Thoracic aorta (tissue), 2 donors: Measurements from ENCODE around the gene CLEC4C. TPM values are rescaled to one million over a fixed set of nuclear protein-coding genes. Genes with fewer than 3 reads are reported as not detected.
"Not testable (repeated sequence)": the region's sequence is repeated elsewhere in the genome, so short reads cannot be mapped to it uniquely, and the experiment has no call there.

ENCODE experiments used
- ATAC-seq: fragments of 150-250 bp; one replicate; pipeline ENCODE4 v1.8.0; 2017; ENCODE audit warnings: low read depth; ENCODE audit not compliant: insufficient number of reproducible peaks, low FRiP score
- DNase-seq: peaks from one replicate; pipeline ENCODE4 v3.0.0-alpha.2; 2020; ENCODE audit warnings: low spot score
- H3K27ac ChIP-seq, 2 donors: fragments of 200-600 bp; sonication (generic); 1 replicate in 1 of 2; 2 replicates in 1 of 2; pipeline ENCODE4 v1.5.1; 2016; ENCODE audit warnings: mild to moderate bottlenecking in 2 of 2, moderate library complexity in 2 of 2
- H3K27me3 ChIP-seq: fragments of 200-600 bp; sonication (generic); replicated peaks from 2 replicates; pipeline ENCODE4 v1.6.0; 2016; ENCODE audit warnings: mild to moderate bottlenecking; ENCODE audit not compliant: insufficient read depth
- H3K36me3 ChIP-seq: fragments of 200-600 bp; sonication (generic); one replicate; pipeline ENCODE4 v1.5.1; 2016
- H3K4me1 ChIP-seq, 2 donors: fragments of 200-600 bp; sonication (generic); 1 replicate in 1 of 2; 2 replicates in 1 of 2; pipeline versions ENCODE4 v1.5.1 to v1.6.0; 2016; ENCODE audit warnings: low read depth in 2 of 2, mild to moderate bottlenecking in 1 of 2; ENCODE audit not compliant: control insufficient read depth in 1 of 2
- H3K4me3 ChIP-seq: fragments of 200-600 bp; sonication (generic); 2 replicates; pipeline ENCODE4 v1.5.1; 2016; ENCODE audit warnings: mild to moderate bottlenecking
- H3K9me3 ChIP-seq: fragments of 200-600 bp; sonication (generic); 2 replicates; pipeline ENCODE4 v1.5.1; 2016
- total RNA-seq, 2 donors: library from RNA; depleted of rRNA; stranded (reverse); fragments of >200 nt; gene quantifications; one replicate each; pipeline versions ENCODE4 v1.1.0 to v1.2.3, GENCODE V29; 2016
- TF ChIP-seq, protein P1 (sequence below): fragments of 200-600 bp; sonication (generic); IDR thresholded peaks from one replicate; pipeline ENCODE4 v1.5.1; 2019; ENCODE audit warnings: antibody characterized with exemption

Gene CLEC4C
- total RNA-seq, 2 donors from 2014 or later = not detected

DNA sequence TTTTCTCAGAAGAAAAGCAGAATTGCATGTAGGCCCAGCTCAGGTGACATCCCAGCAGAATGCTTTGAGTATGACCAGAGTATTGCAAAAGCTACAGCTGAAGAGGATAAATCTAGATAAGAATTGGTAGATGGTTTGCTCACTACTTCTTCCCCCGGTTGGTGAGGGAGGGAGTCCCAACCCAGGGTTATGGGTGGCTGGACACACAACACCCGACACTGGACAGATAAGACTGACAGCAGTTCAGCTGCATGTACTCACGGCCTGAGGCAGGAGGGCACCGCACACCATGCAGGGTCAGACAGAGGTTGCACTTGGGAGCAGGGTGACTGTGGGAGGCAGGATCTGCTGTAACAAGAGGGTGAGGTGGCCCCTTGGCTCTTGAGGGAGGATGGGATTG is 1.7 kb upstream of the CLEC4C start:
- TF ChIP-seq, protein P1, sequence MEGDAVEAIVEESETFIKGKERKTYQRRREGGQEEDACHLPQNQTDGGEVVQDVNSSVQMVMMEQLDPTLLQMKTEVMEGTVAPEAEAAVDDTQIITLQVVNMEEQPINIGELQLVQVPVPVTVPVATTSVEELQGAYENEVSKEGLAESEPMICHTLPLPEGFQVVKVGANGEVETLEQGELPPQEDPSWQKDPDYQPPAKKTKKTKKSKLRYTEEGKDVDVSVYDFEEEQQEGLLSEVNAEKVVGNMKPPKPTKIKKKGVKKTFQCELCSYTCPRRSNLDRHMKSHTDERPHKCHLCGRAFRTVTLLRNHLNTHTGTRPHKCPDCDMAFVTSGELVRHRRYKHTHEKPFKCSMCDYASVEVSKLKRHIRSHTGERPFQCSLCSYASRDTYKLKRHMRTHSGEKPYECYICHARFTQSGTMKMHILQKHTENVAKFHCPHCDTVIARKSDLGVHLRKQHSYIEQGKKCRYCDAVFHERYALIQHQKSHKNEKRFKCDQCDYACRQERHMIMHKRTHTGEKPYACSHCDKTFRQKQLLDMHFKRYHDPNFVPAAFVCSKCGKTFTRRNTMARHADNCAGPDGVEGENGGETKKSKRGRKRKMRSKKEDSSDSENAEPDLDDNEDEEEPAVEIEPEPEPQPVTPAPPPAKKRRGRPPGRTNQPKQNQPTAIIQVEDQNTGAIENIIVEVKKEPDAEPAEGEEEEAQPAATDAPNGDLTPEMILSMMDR = no peak
- ATAC-seq = no peak
- H3K27ac ChIP-seq = no peak overlapping the region
- no peaks in the 10 kb centered on the region for H3K36me3 ChIP-seq
- H3K4me1 ChIP-seq = no peaks in the 10 kb centered on the region
- no peaks in the 10 kb centered on the region for H3K27me3 ChIP-seq
- no peak overlapping the region for H3K4me3 ChIP-seq
- H3K9me3 ChIP-seq = no peaks in the 10 kb centered on the region
- DNase-seq = no peak

DNA sequence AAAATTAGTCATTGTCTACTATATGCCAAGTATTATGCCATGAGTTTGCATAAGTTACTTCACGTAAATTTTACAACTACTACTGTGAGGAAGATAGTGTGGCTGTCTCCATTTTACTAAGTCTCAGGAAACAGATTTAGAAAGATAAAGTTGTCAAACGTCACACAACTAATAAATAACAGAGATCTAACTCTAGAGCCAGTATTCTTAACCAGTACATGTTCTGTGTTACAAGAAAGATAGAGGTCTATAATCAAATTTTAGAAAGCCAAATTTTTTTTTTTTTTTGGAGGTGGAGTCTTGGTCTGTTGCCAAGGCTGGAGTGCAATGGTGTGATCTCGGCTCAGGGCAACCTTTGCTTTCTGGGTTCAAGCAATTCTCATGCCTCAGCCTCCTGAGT is 14.2 kb downstream of the CLEC4C start:
- Histone ChIP-seq H3K27me3 (no peaks in the 10 kb centered on the region), H3K4me1 (no peaks in the 10 kb centered on the region), H3K4me3 (no peak overlapping the region), H3K36me3 (no peaks in the 10 kb centered on the region), H3K27ac (no peak overlapping the region), H3K9me3 (no peaks in the 10 kb centered on the region)
- ATAC-seq (no peak), DNase-seq (no peak)
- TF ChIP-seq, protein P1 = no peak

- Histone ChIP-seq H3K9me3 (no peaks in the 10 kb centered on the region), H3K36me3 (no peaks in the 10 kb centered on the region), H3K27ac (no peak overlapping the region), H3K4me1 (no peaks in the 10 kb centered on the region), H3K4me3 (no peak overlapping the region), H3K27me3 (no peaks in the 10 kb centered on the region)
- no peak for DNase-seq
- ATAC-seq = no peak
- TF ChIP-seq, protein P1 = no peak
These were observed 15.7 kb downstream of the CLEC4C start for GRCh38 chr12:7731486-7731885.

DNA sequence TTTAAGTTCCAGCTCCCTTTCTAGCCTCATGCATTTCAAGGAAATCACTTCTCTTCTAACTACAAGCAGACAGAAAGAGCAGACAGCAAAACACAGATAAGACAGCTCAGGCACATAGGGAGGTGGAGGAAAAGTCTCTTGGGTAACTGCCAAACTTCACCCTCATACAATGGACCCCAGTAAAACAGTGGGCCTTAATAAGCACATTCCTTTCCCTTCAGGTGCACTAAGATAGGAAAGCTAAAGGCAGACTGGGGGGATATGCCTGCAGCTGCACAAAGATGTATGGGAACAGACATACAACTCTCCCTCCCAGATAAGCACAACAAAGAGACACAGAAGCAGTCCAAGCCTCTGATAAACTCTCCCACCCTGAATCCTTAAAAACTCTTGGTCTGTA is 16.2 kb downstream of the CLEC4C start:
- H3K4me1 ChIP-seq, ATAC-seq, H3K4me3 ChIP-seq, H3K27me3 ChIP-seq, H3K36me3 ChIP-seq, H3K9me3 ChIP-seq, DNase-seq, H3K27ac ChIP-seq: not testable (repeated sequence)

DNA sequence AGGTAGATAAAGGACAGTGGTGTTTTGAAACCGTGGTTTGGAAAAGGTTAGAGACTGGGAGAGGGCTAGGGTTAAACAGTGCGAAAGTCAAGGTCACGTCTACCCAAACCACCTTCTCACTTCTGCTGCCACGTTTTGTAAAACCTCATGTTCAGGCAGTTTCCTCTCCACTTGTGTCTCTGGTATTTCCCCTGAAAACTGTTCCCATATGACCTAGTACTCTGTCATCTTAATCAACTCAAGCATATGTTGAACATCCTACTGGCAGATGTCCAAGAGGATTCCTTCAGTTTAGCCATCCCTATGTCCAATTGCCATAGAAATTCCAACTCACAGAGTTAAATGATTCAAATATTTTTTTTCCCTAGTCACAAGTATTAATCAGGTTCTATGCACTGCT is 17.4 kb downstream of the CLEC4C start:
- TF ChIP-seq, protein P1 = no peak
- DNase-seq = no peak
- H3K36me3 ChIP-seq = no peaks in the 10 kb centered on the region

DNA sequence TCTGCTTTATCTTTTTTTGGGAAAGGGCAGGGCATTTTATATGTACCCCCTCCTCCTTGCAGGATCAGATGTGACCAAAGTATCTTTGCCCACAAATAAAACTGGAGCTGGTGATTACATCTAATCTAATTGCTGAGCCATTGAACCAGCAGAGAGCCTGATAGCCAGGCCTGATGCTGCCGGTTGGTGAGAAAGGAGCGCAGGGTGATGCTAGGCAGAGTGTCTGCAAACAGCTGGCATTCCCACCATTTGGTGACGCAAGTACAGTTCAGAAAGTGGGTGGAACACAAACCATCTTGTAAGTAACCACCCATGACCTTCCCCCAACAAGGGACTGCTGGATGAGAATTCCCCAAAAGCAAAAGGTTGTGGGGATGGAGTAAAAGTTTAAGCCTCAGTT is 23.2 kb downstream of the CLEC4C start:
- H3K4me1 ChIP-seq = no peaks in the 10 kb centered on the region
- H3K36me3 ChIP-seq = no peaks in the 10 kb centered on the region
- no peak for ATAC-seq
- DNase-seq = no peak
- H3K27me3 ChIP-seq = no peaks in the 10 kb centered on the region
- TF ChIP-seq, protein P1 = no peak
- no peaks in the 10 kb centered on the region for H3K9me3 ChIP-seq
- no peak overlapping the region for H3K27ac ChIP-seq
- no peak overlapping the region for H3K4me3 ChIP-seq

More for the DNA sequence above, 17.4 kb downstream of the CLEC4C start:
- H3K9me3 ChIP-seq = no peaks in the 10 kb centered on the region
- H3K27ac ChIP-seq = no peak overlapping the region
- H3K27me3 ChIP-seq = no peaks in the 10 kb centered on the region
- no peak overlapping the region for H3K4me3 ChIP-seq
- H3K4me1 ChIP-seq = no peaks in the 10 kb centered on the region
- ATAC-seq = no peak
